AG04449 (cell line): ENCODE data around the gene ZBED5.

Experiments
- CTCF ChIA-PET: fragments of 350-600 bp; formaldehyde crosslinking; extraction: SDS; loops from one replicate; lab custom pipeline; 2021; ENCODE audit warnings: antibody characterized with exemption; lab: Yijun Ruan, JAX
- POLR2A ChIA-PET: fragments of 400-600, 350-600 bp; formaldehyde crosslinking; extraction: SDS; loops from one replicate; lab custom pipeline; 2020; ENCODE audit warnings: antibody characterized with exemption, inconsistent platforms; lab: Yijun Ruan, JAX
- DNase-seq: peaks from one replicate; pipeline ENCODE4 v3.0.0-alpha.2; 2010; ENCODE audit warnings: low read depth, low spot score
- H3K4me3 ChIP-seq: 2 replicates; pipeline ENCODE4 v1.5.1; 2011; ENCODE audit warnings: low read depth, mild to moderate bottlenecking, control low read depth, low read length
- CTCF ChIP-seq: IDR thresholded peaks from one replicate; pipeline ENCODE4 v1.5.1; 2011; ENCODE audit warnings: mild to moderate bottlenecking, moderate library complexity, low read length, control low read depth, inconsistent platforms; ENCODE audit not compliant: insufficient read depth; ENCODE audit errors: missing control alignments

ZBED5 gene

GRCh38 chr11:10803676-10804075, 54.2 kb downstream of the ZBED5 start:
- DNase-seq, result no peak
- no peak overlapping the region for H3K4me3 ChIP-seq
- POLR2A ChIA-PET, result interaction anchor here (0.6 to 2.1 kb wide), 9 partner anchors 8 to 224 kb away, joined by 3 to 6 read pairs (median 3); partner anchors contain the start of gene ZBED5
- CTCF ChIA-PET, result interaction anchor here (0.9 to 5.5 kb wide), 11 partner anchors 12 to 983 kb away, joined by 3 to 61 read pairs (median 4); no protein-coding TSS in a partner anchor
- no peak for TF ChIP-seq CTCF
